Measurements from ENCODE around the gene CASK.

- no peak for TF ChIP-seq CTCF (IDR thresholded peaks at IDR 0.05; ENCODE audit: borderline replicate concordance, extremely low read depth, low read length, poor library complexity, severe bottlenecking)
- no peak for TF ChIP-seq EZH2 (IDR thresholded peaks at IDR 0.05; ENCODE audit: borderline replicate concordance, low read depth, low read length, severe bottlenecking)
These were observed 374.9 kb downstream of the CASK start for GRCh38 chrX:41548411-41548810.

Measured in DND-41 (cell line).